Prostate gland (tissue), 2 donors: Measurements from ENCODE around the gene CUL1. TPM values are rescaled to one million over a fixed set of nuclear protein-coding genes. Genes with fewer than 3 reads are reported as not detected.

Experiments used
- DNase-seq: peaks from one replicate; pipeline ENCODE4 v3.0.0-alpha.2; 2019; ENCODE audit warnings: low spot score
- H3K27ac ChIP-seq, 2 donors: fragments of 200-600 bp; sonication (generic); 2 replicates each; pipeline ENCODE4 v1.5.1; 2017 to 2019
- H3K27me3 ChIP-seq: fragments of 200-600 bp; sonication (generic); replicated peaks from 2 replicates; pipeline ENCODE4 v1.5.1; 2019; ENCODE audit not compliant: insufficient read depth
- H3K36me3 ChIP-seq, 2 donors: fragments of 200-600 bp; sonication (generic); 1 replicate in 1 of 2; 2 replicates in 1 of 2; pipeline versions ENCODE4 v1.5.1 to v1.8.1; 2017 to 2019
- H3K4me1 ChIP-seq: fragments of 200-600 bp; sonication (generic); replicated peaks from 2 replicates; pipeline ENCODE4 v1.5.1; 2019
- H3K4me3 ChIP-seq, 2 donors: fragments of 200-600 bp; sonication (generic); 2 replicates each; pipeline ENCODE4 v1.5.1; 2017 to 2019
- H3K9me3 ChIP-seq: fragments of 200-600 bp; sonication (generic); 2 replicates; pipeline ENCODE4 v1.5.1; 2017
- POLR2A ChIP-seq: fragments of 450-650 bp; IDR thresholded peaks from one replicate; pipeline ENCODE4 v1.6.1; 2016; ENCODE audit warnings: antibody characterized with exemption, mild to moderate bottlenecking
- POLR2AphosphoS5 ChIP-seq: sonication (generic); formaldehyde crosslinking; IDR thresholded peaks from one replicate; pipeline ENCODE4 v1.6.1; 2017; ENCODE audit warnings: antibody characterized with exemption
- WGBS: methylation state at CpG from one replicate; pipeline ENCODE4 v1.1.5; 2018; 5-methylcytosine and 5-hydroxymethylcytosine counted together
- intact Hi-C: fragments of 100-400 bp; cut with DNase I; formaldehyde crosslinking; loops from one replicate; pipeline ENCODE4 v1.14.2; 2022
- small RNA-seq, 2 donors: library from RNA; depleted of rRNA; stranded (forward); fragments of <200 nt; gene quantifications; one replicate each; pipeline ENCODE3, GENCODE V24; 2016
- total RNA-seq, 2 donors: library from RNA; depleted of rRNA; stranded (reverse); fragments of >200 nt; gene quantifications; one replicate each; pipeline ENCODE4 v1.1.0, GENCODE V29; 2016
- TF ChIP-seq, protein P1 (sequence below), 4 experiments: fragments of 200-600 bp in 2 of 4; fragments of 450-650 bp in 2 of 4; sonication (generic) in 2 of 4; IDR thresholded peaks; 1 replicate in 3 of 4; 2 replicates in 1 of 4; pipeline ENCODE4 v1.5.1; 2016 to 2019; ENCODE audit warnings: antibody characterized with exemption in 4 of 4, mild to moderate bottlenecking in 2 of 4, moderate library complexity in 2 of 4

The CUL1 gene
- total RNA-seq, 2 donors from 2014 or later, result 39.0 to 105 TPM

DNA sequence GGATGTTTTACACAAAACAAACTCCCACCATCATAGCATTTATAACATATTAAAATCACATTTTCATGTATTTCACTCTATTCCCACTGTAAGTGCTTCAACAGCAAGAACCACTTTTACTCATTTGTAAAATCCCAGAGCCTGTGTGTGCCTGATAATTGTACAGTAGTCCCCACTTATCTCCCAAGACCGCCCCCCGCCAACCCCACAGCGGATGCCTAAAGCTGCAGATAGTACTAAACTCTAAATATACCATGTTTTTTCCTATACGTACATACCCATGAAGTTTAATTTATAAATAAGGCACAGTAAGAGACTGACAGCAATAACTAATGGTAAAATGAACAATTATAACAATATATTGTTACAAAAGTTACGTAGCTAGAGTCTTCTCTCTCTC, 151.9 kb downstream of the CUL1 start:
- Histone ChIP-seq H3K36me3 (no peaks in the 10 kb centered on the region), H3K9me3 (no peaks in the 10 kb centered on the region), H3K27me3 (no peaks in the 10 kb centered on the region), H3K4me1 (no peaks in the 10 kb centered on the region), H3K27ac (no peak overlapping the region), H3K4me3 (no peak overlapping the region)
- TF ChIP-seq POLR2AphosphoS5 (no peak), POLR2A (no peak)
- TF ChIP-seq, protein P1, sequence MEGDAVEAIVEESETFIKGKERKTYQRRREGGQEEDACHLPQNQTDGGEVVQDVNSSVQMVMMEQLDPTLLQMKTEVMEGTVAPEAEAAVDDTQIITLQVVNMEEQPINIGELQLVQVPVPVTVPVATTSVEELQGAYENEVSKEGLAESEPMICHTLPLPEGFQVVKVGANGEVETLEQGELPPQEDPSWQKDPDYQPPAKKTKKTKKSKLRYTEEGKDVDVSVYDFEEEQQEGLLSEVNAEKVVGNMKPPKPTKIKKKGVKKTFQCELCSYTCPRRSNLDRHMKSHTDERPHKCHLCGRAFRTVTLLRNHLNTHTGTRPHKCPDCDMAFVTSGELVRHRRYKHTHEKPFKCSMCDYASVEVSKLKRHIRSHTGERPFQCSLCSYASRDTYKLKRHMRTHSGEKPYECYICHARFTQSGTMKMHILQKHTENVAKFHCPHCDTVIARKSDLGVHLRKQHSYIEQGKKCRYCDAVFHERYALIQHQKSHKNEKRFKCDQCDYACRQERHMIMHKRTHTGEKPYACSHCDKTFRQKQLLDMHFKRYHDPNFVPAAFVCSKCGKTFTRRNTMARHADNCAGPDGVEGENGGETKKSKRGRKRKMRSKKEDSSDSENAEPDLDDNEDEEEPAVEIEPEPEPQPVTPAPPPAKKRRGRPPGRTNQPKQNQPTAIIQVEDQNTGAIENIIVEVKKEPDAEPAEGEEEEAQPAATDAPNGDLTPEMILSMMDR (IDR thresholded peaks at IDR 0.05), result no peak
- intact Hi-C loops, result no loop called here
- WGBS, result over 99% methylated on average over 5 of the region's 5 CpGs
- no peak for DNase-seq

Small RNAs within 50 kb of the gene (small RNA-seq; reads per million reads assigned to genes)
- gene RNU7-20P, result 0 reads per million in 2 donors

Other genes with a start within 250 kb of the CUL1 start
- gene C7orf33, start 108.1 kb upstream of the CUL1 start, total RNA-seq, result not detected
- gene EZH2, start 185.4 kb downstream of the CUL1 start, total RNA-seq, result 1 to 10 TPM; 2.3 to 8.6 TPM